Measurements from ENCODE around the gene UGP2. TPM values are rescaled to one million over a fixed set of nuclear protein-coding genes. Genes with fewer than 3 reads are reported as not detected.
"Not testable (repeated sequence)": the region's sequence is repeated elsewhere in the genome, so short reads cannot be mapped to it uniquely, and the experiment has no call there.

The UGP2 gene
- total RNA-seq, 4 donors from 2014 or later = 62.3 to 352 (median 235) TPM

DNA sequence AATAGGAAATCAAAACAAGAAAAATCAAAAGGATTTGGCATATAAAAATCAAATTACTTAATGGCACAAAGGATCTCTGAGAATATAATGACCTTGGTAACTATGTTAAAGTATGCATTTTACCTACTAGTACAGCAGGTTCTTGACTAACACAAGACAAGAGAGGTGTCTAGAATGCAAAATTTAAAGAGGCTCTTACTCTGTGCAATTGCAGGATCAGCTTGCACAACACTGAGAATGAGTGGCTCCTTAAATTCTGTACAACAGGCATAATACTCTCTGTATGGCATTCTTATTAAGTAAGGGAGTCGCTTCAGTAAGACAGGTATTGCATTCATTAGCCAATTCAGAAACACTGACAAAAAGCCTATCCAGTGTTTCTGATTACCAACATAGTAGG is 72.6 kb downstream of the UGP2 start:
- no peak for DNase-seq
- intact Hi-C loops (cut with DNase I; ENCODE audit: low total_unique reads) = no loop called here
- H3K9me3 ChIP-seq = no peaks in the 10 kb centered on the region
- no peaks in the 10 kb centered on the region for H3K27me3 ChIP-seq
- in situ Hi-C loops (cut with MboI; ENCODE audit: low pct_ligation_motif_present in 1 of 4, low pct_unique_long_range_greater_than_20kb in 1 of 4, low sequenced_read_pairs in 3 of 4) = no loop called here
- H3K4me1 ChIP-seq = no peaks in the 10 kb centered on the region
- WGBS, 2 donors (ENCODE audit: low coverage in 1 of 2) = 100% methylated on average over 1 of the region's 1 CpG
- no peak overlapping the region for H3K4me3 ChIP-seq
- H3K36me3 ChIP-seq = peaks cover 0 to 52% (median 18%) of the 10 kb centered on the region in 4 donors
- H3K27ac ChIP-seq = no peak overlapping the region
- TF ChIP-seq EP300 (IDR thresholded peaks at IDR 0.05; ENCODE audit: low read depth) = no peak
- no peak for TF ChIP-seq POLR2AphosphoS5 (IDR thresholded peaks at IDR 0.05)
- TF ChIP-seq POLR2A (IDR thresholded peaks at IDR 0.05) = no peak
- TF ChIP-seq CTCF (IDR thresholded peaks at IDR 0.05) = no peak

DNA sequence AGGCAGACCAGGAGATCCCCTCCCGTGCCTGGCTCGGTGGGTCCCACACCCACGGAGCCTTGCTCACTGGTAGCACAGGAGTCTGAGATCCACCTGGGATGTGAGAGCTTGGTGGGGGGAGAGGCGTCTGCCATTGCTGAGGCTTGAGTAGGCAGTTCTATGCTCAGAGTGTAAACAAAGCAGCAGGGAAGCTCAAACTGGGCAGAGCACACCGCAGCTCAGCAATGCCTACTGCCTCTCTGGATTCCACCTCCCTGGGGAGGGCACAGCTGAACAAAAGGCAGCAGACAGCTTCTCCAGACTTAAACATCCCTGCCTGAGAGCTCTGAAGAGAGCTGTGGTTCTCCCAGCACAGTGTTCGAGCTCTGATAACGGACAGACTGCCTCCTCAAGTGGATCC is 85.1 kb downstream of the UGP2 start:
- no peak overlapping the region for H3K27ac ChIP-seq
- TF ChIP-seq EP300 (IDR thresholded peaks at IDR 0.05; ENCODE audit: low read depth) (no peak), POLR2A (IDR thresholded peaks at IDR 0.05) (no peak), CTCF (IDR thresholded peaks at IDR 0.05) (no peak), POLR2AphosphoS5 (IDR thresholded peaks at IDR 0.05) (no peak)
- intact Hi-C loops (cut with DNase I; ENCODE audit: low total_unique reads) (no loop called here), in situ Hi-C loops (cut with MboI; ENCODE audit: low pct_ligation_motif_present in 1 of 4, low pct_unique_long_range_greater_than_20kb in 1 of 4, low sequenced_read_pairs in 3 of 4) (no loop called here)
- WGBS, 2 donors (ENCODE audit: low coverage in 1 of 2) = 89% methylated on average over 5 of the region's 7 CpGs; no CpG with 5 or more reads in 1 of the 2 donors
- H3K27me3 ChIP-seq = no peaks in the 10 kb centered on the region
- H3K4me1 ChIP-seq = no peaks in the 10 kb centered on the region
- no peaks in the 10 kb centered on the region for H3K9me3 ChIP-seq
- no peak overlapping the region for H3K4me3 ChIP-seq
- H3K36me3 ChIP-seq = peaks cover 0 to 9% (median under 1%) of the 10 kb centered on the region in 4 donors
- no peak for DNase-seq

DNA sequence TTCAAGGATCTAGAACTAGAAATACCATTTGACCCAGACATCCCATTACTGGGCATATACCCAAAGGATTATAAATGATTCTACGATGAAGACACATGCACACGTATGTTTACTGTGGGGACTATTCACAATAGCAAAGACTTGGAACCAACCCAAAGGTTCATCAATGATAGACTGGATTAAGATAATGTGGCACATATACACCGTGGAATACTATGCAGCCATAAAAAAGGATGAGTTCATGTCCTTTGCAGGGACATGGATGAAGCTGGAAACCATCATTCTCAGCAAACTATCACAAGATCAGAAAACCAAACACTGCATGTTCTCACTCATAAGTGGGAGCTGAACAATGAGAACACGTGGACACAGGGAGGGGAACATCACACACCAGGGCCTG is 90.4 kb downstream of the UGP2 start:
- WGBS, 2 donors (ENCODE audit: low coverage in 1 of 2) = 89 to 97% methylated on average over 3 to 4 of the region's 4 CpGs
- intact Hi-C loops (cut with DNase I; ENCODE audit: low total_unique reads); H3K4me1 ChIP-seq; DNase-seq; H3K4me3 ChIP-seq; H3K27me3 ChIP-seq; in situ Hi-C loops (cut with MboI; ENCODE audit: low pct_ligation_motif_present in 1 of 4, low pct_unique_long_range_greater_than_20kb in 1 of 4, low sequenced_read_pairs in 3 of 4); H3K27ac ChIP-seq; H3K9me3 ChIP-seq: not testable (repeated sequence)
- peaks cover 0 to 32% (median 0%) of the 10 kb centered on the region in 4 donors for H3K36me3 ChIP-seq

Small RNAs within 50 kb of the gene (small RNA-seq; reads per million reads assigned to genes)
- 0 reads per million in 4 donors for gene RF01293

Other genes with a start within 250 kb of the UGP2 start
- gene VPS54, start 177.5 kb downstream of the UGP2 start, total RNA-seq = 10 to 100 TPM in 3 of 4 donors, 1 to 10 TPM in 1; 4.1 to 27.6 (median 18.6) TPM

Data from transverse colon (tissue), 4 donors.